ENCODE data around the gene REPIN1. TPM values are rescaled to one million over a fixed set of nuclear protein-coding genes. Genes with fewer than 3 reads are reported as not detected.

The REPIN1 gene
- total and polyA plus RNA-seq, 9 of the 15 experiments (the other 6 are each of a cell fraction or from before 2014, with no cell fraction given) = 8.1 to 283 (median 94.3) TPM

GRCh38 chr7:150388306-150388705 is 19.7 kb downstream of the REPIN1 start (continued):
- TF ChIP-seq MAFK (IDR thresholded peaks at IDR 0.05; ENCODE audit: low read length) = no peak

DNA sequence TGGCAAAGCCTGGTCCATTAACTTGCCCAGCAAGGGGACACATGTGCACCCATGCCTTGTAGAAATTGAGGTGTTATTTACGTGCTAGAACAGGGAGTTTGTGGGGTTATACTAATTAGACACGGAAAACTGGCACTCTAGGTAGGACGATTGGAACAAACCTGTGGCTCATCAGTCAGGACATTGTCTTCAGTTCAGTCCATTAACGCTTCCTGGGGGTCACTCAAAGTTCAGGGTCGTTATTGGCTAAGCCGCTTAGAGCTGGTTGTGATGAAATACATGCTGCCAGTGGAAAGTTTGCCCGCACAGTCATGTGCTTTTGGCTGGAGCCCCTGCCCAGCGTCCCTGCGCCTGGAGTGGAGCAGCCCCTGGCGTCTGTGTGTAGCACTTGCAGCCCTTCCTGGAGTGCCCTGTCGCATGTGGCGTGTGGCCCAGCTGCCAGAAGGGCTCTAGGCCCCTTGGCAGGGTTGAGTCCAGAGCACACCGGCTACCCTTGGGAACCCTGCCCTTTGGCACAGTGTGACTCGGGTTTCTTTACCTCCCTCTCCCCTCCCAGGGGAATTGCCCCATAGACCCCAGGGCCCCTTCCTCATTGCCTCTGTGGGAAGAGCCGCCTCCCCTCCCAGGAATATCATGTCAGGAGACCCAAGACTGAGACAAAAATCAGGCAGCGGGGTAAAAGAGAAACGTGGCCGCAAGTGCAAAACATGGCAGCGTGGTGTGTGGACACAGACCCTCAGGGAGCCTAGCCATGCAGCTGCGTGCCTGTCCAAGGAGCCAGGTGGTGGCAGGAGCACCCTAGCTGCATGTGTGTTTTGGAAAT is 20.3 kb downstream of the REPIN1 start:
- peaks cover 0 to 11% of the 10 kb centered on the region in 2 experiments; a peak in 2 of 5 replicates for H3K4me1 ChIP-seq (replicated peaks in 1 of 2; ENCODE audit: control insufficient read depth in 2 of 2, insufficient read depth in 2 of 2, low read length in 2 of 2)
- no peak for FAIRE-seq
- ChIA-PET POLR2A (interaction anchor here (1.0 to 1.5 kb wide), 6 partner anchors 8 to 17 kb away, joined by 3 to 5 read pairs (median 4); a partner anchor contains a TSS), CTCF (ENCODE audit: low intra/inter-chr PET ratio) (no interaction called here)
- no peaks in the 10 kb centered on the region for H3K9me1 ChIP-seq (ENCODE audit: control insufficient read depth, insufficient read depth, low read length)
- no peak overlapping the region for H3K4me3 ChIP-seq
- in situ Hi-C loops (cut with MboI) = no loop called here
- H3K79me2 ChIP-seq (ENCODE audit: control insufficient read depth, insufficient read depth, low read length) = peaks cover 6% of the 10 kb centered on the region; the same call in 2 of the 3 replicates
- H2AFZ ChIP-seq (ENCODE audit: low read depth, low read length) = no peak overlapping the region
- H3K27me3 ChIP-seq (ENCODE audit: control insufficient read depth in 2 of 2, insufficient read depth in 2 of 2, low read length in 2 of 2) = no peaks in the 10 kb centered on the region
- peaks cover 45% of the 10 kb centered on the region; the same call in 2 of the 3 replicates for H3K36me3 ChIP-seq (ENCODE audit: control insufficient read depth, insufficient read depth, low read length)
- H3K9me3 ChIP-seq (replicated peaks; ENCODE audit: control insufficient read depth, insufficient read depth, low read depth, low read length) = no peaks in the 10 kb centered on the region
- peak overlapping the region in 1 of 2 experiments; percentile 66; a peak in 1 of 4 replicates for H3K9ac ChIP-seq (ENCODE audit: insufficient read depth in 1 of 2, low read depth in 2 of 2, low read length in 2 of 2)
- WGBS (ENCODE audit: insufficient coverage, low coverage, missing lambda C conversion rate) = 79% methylated on average over 20 of the region's 20 CpGs
- intact Hi-C loops (cut with micrococcal nuclease) = no loop called here
- no peak overlapping the region for H3K4me2 ChIP-seq (ENCODE audit: insufficient read depth, low read length)
- no TSS peak for BruUV-seq (replicated peaks)
- ATAC-seq = peak; percentile 61
- H3K27ac ChIP-seq (ENCODE audit: extremely low read depth, low read depth, low read length) = no peak overlapping the region
- DNase-seq (ENCODE audit: extremely low read depth in 1 of 4, low spot score in 3 of 4) = no peak
- H4K20me1 ChIP-seq (replicated peaks; ENCODE audit: control insufficient read depth, insufficient read depth, low read length) = peaks cover 8% of the 10 kb centered on the region; the same call in 1 of the 2 replicates
- TF ChIP-seq POLR2G (IDR thresholded peaks at IDR 0.05; ENCODE audit: low read depth, low read length) (peak; percentile 27; the same call in 1 of the 2 replicates), POLR3A (IDR thresholded peaks at IDR 0.05; ENCODE audit: borderline replicate concordance, extremely low read depth, insufficient read depth, insufficient read length) (no peak), HMGXB4 (CRISPR knock-in tag; IDR thresholded peaks at IDR 0.05) (no peak), STAG1 (CRISPR knock-in tag; IDR thresholded peaks at IDR 0.05; ENCODE audit: borderline replicate concordance) (peak; percentile 30; the same call in 1 of the 2 replicates), IRF9 (tag; IDR thresholded peaks at IDR 0.05) (no peak), RAD21 (CRISPR knock-in tag; conservative IDR thresholded peaks at IDR 0.05 in 1 of 2, IDR thresholded peaks at IDR 0.05 in 1 of 2) (peak in 1 of 2 experiments; percentile 32; a peak in 1 of 4 replicates), ZC3H4 (CRISPR knock-in tag; IDR thresholded peaks at IDR 0.05; ENCODE audit: borderline replicate concordance) (peak; percentile 32; the same call in 1 of the 2 replicates), HDAC2 (IDR thresholded peaks at IDR 0.05) (no peak), NFATC3 (IDR thresholded peaks at IDR 0.05) (no peak)
- TF ChIP-seq, protein P1, sequence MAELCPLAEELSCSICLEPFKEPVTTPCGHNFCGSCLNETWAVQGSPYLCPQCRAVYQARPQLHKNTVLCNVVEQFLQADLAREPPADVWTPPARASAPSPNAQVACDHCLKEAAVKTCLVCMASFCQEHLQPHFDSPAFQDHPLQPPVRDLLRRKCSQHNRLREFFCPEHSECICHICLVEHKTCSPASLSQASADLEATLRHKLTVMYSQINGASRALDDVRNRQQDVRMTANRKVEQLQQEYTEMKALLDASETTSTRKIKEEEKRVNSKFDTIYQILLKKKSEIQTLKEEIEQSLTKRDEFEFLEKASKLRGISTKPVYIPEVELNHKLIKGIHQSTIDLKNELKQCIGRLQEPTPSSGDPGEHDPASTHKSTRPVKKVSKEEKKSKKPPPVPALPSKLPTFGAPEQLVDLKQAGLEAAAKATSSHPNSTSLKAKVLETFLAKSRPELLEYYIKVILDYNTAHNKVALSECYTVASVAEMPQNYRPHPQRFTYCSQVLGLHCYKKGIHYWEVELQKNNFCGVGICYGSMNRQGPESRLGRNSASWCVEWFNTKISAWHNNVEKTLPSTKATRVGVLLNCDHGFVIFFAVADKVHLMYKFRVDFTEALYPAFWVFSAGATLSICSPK (IDR thresholded peaks at IDR 0.05; ENCODE audit: borderline replicate concordance) = no peak
- TF ChIP-seq, protein P2, sequence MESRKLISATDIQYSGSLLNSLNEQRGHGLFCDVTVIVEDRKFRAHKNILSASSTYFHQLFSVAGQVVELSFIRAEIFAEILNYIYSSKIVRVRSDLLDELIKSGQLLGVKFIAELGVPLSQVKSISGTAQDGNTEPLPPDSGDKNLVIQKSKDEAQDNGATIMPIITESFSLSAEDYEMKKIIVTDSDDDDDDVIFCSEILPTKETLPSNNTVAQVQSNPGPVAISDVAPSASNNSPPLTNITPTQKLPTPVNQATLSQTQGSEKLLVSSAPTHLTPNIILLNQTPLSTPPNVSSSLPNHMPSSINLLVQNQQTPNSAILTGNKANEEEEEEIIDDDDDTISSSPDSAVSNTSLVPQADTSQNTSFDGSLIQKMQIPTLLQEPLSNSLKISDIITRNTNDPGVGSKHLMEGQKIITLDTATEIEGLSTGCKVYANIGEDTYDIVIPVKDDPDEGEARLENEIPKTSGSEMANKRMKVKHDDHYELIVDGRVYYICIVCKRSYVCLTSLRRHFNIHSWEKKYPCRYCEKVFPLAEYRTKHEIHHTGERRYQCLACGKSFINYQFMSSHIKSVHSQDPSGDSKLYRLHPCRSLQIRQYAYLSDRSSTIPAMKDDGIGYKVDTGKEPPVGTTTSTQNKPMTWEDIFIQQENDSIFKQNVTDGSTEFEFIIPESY (CRISPR knock-in tag; IDR thresholded peaks at IDR 0.05) = peak; percentile 69

Data from K562 (cell line).